Muscle of arm (tissue), 12 donors: Measurements from ENCODE around the gene C2CD3. TPM values are rescaled to one million over a fixed set of nuclear protein-coding genes. Genes with fewer than 3 reads are reported as not detected.
A peak's percentile ranks its signal among the peaks of the same experiment; 100 is the strongest.
"Not testable (repeated sequence)": the region's sequence is repeated elsewhere in the genome, so short reads cannot be mapped to it uniquely, and the experiment has no call there.

Source experiments
- DNase-seq: peaks from one replicate; pipeline ENCODE4 v3.0.0-alpha.2; 2013
- polyA plus RNA-seq, 12 donors: library from polyadenylated mRNA; unstranded; fragments of 120-200 nt; gene quantifications; one replicate each; pipeline ENCODE4 v1.2.1, GENCODE V29; 2013; ENCODE audit not compliant: insufficient read length in 12 of 12

The C2CD3 gene
- polyA plus RNA-seq, 12 donors: 18.1 to 32.7 (median 20.1) TPM; not detected in 1

DNA sequence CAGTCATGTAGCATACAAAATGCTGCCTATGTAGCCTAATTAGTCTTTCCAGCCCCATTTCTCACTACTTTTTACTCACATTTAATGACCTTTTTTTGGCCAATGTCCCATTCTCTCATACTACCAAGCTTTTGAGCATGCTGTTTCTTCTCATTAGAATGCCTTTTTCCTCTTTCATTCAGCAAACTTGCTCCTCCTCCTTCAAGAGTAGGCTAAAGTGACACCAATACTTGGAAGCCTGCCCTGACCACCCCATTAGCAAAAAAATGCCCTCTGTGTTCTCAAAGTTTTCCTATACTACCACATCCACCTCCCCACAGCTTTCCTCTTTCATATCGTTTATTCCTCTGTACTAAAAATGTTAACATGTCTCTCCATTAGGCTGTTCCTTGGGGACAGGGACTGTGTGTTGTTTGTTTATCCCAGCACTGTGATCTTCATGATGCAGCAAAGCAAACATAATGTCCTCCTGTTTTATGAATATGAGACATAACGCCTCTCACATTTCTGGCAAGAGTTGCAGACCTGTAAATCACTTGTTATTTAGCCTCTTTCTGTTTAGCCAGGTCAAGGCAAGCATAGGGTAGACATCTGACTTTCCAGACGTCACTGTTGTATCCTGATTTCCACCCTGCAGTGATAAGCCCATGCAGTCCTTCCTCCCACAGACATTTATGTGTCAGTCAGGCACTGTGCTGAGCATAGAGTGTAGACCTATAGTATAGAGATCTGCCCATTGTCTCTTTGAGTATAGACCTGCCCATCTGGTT, 99.9 kb downstream of the C2CD3 start:
- DNase-seq: no peak

GRCh38 chr11:74069146-74070046, 101.4 kb downstream of the C2CD3 start:
- no peak for DNase-seq

- DNase-seq: not testable (repeated sequence)
These were observed 104.1 kb downstream of the C2CD3 start for GRCh38 chr11:74066663-74067062.

- DNase-seq: not testable (repeated sequence)
These were observed 105.3 kb downstream of the C2CD3 start for GRCh38 chr11:74065534-74065933.

DNA sequence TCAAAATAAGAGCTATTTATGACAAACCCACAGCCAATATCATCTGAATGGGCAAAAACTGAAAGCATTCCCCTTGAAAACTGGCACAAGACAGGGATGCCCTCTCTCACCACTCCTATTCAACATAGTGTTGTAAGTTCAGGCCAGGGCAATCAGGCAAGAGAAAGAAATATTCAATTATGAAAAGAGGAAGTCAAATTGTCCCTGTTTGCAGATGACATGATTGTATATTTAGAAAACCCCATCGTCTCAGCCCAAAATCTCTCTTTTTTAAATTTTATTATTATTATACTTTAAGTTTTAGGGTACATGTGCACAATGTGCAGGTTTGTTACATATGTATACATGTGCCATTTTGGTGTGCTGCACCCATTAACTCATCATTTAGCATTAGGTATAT, 107.2 kb downstream of the C2CD3 start:
- DNase-seq: not testable (repeated sequence)

GRCh38 chr11:74061599-74061998, 109.2 kb downstream of the C2CD3 start:
- not testable (repeated sequence) for DNase-seq

GRCh38 chr11:74057249-74058151, 113.3 kb downstream of the C2CD3 start:
- DNase-seq: peak; percentile 12

GRCh38 chr11:74055938-74056337, 114.9 kb downstream of the C2CD3 start:
- DNase-seq: no peak

DNA sequence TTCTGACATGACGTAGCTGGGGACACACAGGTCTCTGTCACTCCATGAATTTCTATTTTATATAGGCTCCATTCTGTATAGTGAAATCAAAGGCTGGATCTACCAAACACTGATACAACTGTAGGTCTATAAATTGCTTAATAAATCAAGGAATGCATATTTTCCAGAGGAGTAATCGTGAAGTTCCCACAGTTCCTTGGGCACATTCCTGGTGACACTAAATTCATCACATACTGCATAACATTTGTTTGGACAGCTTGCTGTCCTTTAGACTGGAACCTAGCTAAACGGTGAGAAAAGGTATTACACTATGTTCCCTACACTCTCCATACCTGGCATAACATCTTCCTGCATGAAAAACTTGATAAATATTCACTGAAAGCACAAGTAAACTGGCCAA, 120.3 kb downstream of the C2CD3 start:
- DNase-seq: no peak

DNA sequence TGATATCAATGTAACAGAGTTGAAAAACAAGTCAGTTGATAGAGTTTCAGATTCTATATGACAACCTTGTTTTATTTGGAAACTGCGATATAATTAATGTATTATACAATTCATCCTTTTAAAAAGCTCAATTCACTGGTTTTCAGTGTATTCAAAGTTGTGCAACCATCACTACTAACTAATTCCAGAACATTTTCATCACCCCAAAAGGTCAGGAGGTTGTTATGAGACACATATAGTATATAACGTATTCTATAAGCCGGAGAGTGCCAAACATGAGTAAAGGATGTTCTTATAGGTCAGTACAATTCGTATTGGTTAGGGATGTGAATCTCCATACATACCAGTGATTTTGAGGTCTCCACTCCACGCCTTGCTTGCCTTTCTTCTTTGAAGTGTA, 121.8 kb downstream of the C2CD3 start:
- no peak for DNase-seq

DNA sequence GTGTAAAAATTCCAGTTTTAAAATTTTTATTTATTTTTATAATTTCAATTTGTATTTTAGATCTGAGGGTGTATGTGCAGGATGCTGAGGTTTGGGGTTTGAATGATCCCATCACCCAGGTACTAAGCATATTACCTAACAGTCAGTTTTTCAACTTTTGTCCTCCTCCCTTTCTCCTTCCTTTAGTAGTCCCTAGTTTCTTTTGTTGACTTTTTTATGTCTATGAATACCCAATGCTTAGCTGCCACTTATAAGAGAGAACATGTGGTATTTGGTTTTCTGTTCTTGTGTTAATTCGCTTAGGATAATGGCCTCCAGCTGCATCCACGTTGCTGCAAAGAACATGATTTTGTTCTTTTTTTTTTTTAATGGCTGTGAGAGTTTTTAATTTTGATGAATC, 126.3 kb downstream of the C2CD3 start:
- DNase-seq: no peak

DNA sequence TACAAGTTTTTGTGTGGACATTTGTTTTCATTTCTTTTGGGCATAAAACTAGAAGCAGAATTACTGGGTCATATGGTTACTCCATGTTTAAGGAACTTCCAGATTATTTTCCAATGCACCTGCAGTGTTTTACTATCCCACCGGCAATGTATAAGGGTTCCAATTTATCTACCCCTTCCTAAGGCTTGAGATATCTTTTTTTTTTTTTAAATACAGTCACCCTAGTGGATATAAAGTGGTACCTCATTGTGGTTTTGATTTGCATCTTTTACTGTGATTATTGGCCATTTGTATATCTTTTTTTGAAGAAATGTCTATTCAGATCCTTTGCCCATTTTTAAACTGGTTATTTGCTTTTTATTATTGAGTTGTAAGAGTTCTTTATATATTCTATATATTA, 127.4 kb downstream of the C2CD3 start:
- DNase-seq: no peak

DNA sequence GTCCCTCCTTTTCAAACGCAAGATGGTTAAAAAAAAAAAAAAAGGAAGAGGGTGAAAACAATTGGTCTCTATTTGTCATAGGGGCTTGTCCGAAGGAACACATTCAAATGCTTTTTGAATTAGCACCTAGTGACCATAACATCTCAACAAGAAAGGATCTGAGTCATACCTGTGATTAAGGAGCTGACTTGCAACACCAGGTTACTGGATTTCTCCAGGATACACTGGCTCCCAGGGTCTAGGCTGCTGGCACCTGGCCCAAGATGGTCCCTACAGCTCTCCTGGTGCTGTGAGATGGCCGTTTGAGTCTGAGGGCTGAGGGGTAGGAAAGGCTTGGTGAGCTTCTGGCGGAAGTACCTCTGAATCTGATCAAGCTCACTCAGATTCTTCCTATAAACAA, 133.5 kb downstream of the C2CD3 start:
- no peak for DNase-seq

DNA sequence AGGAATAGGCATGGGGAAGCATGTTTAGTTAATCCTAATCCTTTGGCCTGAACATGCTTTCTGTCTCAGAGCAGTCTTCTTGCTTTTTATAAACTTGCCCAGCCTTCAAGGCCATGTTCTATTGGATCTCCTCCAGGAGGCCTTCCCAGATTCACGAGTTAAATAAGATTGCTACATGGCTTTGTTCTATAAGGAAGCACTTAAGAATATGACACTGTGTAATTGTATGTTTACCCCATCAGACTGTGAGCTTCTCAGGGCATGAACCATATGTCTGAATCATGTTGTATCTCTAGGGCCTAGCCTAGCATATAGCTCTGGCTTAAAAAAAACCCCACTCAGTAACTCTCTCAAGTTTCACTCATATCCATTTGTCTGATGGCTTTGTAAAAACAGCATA, 135.5 kb downstream of the C2CD3 start:
- no peak for DNase-seq

- DNase-seq: no peak
These were observed 137.8 kb downstream of the C2CD3 start for GRCh38 chr11:74033046-74033445.

DNA sequence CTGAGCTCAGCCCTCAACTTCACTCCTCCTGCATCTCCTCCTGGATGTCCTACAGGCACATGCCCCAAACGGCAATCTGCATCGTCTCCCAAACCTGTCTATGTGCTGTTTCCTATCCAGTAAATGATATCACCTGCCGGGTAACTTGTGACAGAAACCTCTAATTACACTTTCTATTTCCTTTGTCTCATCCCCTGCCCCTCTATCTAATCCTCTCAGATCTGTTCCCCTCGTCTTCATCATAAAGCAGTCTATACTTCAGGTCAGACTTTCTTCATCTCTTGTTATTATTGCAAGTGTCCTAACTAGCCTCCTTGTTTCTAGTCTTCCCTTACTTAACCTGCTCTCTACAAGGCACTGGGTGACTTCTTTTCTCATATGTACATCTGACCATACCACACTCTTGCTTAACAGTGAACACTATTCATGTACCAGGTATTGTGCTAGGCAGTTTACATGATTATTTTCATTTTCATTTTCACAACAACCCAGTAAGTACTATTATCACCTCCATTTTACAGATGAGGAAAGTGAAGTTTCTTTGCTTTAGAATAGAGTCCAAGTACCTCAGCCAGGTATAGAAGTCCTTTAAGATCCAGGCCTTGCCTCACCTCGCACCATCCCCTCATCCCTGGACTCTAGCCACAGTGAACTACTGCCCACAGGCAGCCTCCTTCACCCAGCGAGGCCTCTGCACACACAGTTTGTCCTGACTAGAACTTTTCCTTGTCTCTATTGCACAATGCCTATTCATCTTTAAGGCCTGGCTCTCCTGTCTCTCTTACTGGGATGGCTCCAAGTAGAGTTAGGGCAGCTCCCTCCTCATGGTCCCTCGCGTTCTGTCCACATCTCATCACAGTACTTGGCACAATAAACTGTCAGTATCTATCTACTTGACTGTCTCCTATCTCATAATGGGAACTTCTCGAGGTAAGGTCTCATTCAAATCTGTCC, 139.8 kb downstream of the C2CD3 start:
- no peak for DNase-seq

DNA sequence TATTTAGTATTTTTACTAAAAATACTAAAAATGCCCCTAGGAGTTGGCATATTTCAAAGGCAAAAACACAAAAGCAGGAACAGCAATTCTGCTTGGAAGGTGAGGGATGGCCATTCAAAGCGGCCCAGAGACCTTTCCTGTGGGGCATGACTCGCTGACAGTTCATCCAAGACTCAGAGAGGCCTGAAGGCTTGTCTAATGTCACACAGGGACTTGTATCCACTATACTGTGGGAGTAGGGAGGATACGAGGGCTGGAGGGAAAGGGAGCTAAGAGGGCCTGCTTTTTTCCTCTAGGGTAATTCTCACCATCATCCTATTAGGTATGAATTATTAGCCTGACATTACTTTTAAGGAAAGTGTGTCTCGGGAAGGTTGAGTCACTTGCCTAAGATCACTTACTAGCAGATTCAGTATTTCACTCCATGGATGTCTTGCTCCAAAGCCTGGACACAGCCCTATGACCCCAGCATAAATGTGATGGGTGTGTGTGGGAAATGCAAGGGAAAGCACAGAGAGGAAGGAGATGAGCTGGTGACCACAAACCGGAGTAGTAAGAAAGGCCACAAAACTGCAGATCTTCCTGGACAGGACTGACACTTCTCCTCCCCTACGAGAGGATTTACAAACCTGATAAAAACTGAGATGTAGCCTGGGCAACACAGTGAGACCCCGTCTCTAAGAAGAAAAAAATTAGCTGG, 145.2 kb downstream of the C2CD3 start:
- no peak for DNase-seq

DNA sequence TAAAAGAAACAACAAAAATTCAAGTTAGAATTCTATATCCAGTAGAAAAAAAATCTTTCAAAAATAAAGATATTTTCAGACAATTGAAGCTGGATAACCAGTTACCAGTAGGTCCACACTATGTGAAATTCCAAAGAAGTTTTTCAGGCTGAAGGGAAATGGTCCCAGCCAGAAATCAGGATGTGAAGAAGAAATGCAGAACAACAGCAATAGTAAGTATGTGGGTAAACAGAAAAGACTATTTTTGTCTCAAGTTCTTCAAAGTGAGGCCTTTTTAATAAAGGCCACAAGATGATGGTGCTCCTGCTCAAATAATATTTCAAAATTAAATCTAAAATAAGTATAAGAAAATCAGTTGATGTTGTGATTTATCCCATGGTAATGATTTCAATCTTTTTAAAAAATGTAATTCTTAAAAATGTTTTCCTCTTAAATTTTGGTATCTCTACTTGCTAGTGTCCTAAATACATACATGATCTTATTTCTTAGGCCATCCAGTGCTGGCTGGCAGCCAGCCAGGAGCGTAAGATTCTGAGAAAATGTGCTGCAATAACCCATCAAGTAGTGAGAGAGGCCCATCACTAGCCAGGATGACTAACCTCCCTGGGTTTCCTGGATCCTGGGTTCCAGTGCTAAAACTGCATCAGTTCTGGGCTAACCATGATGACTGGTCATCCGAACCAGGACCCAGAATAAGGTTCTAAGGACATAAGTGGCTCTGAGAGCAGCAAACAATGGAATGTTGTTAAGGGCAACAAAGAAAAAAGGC, 146.4 kb downstream of the C2CD3 start:
- peak; percentile 49 for DNase-seq

GRCh38 chr11:74023276-74023675, 147.5 kb downstream of the C2CD3 start:
- no peak for DNase-seq
